Measurements from ENCODE around the gene TTLL10.

Gene TTLL10

DNA sequence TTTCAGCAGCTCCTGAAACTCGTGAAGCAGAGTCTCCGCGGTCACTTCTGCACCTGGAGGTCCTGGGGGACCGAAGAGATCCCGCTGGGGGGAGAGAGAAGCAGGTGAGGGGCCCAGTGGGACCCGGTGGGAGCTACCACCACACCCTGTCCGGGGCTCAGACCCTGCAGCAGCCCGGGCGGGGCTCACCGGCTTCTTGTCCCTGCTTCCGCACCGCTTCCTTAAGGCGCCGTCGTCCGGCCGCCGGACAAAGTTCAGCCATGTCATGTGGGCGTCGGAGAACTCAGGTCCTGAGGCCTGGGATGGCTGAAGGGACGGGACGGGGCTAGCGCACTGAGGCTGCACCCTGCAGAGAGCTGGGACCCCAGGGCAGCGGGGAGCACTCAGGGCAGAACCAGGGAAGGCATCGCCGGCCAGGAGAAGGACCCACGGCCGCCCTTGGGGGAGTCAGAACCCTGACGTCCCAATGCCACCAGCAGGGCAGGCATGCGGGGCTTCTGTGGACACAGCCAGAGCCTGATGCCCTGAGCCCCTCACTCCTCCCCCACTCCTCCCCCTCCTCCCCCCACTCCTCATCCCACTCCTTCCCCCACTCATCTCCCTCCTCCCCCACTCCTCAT lies 70.6 kb downstream of the TTLL10 start:
- no peak overlapping the region for H3K4me3 ChIP-seq (ENCODE audit: low read depth, low read length)

DNA sequence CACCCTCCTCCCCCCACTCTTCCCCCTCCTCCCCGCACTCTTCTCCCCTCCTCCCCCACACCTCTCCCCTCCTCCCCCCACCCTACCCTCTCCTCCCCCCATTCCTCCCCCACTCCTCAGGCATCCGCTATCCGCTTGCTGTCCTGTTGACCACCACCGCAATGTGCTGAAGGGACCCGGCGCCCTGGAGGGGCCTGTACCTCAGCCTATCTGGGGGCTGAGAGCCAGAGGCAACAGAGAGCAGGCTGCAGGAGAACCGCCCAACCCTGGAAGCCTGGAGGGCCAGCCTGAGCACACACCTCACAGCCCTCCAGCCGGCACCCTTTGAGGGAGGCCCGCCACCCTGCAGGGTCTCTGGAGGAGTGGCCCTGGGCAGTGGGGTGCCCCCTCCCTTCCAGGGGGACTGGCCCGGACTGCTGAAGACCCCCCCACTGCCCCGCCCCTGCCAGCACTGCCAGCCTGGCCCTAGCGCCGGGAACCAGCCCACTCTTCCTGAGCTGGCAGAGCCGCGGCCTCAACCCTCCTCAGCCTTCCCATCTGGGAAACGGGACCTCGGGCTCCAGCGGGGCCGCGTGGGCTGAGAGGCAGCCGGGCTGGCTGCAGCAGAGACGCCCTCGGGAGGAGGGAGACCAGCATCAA lies 71.6 kb downstream of the TTLL10 start:
- H3K4me3 ChIP-seq (ENCODE audit: low read depth, low read length), result no peak overlapping the region

DNA sequence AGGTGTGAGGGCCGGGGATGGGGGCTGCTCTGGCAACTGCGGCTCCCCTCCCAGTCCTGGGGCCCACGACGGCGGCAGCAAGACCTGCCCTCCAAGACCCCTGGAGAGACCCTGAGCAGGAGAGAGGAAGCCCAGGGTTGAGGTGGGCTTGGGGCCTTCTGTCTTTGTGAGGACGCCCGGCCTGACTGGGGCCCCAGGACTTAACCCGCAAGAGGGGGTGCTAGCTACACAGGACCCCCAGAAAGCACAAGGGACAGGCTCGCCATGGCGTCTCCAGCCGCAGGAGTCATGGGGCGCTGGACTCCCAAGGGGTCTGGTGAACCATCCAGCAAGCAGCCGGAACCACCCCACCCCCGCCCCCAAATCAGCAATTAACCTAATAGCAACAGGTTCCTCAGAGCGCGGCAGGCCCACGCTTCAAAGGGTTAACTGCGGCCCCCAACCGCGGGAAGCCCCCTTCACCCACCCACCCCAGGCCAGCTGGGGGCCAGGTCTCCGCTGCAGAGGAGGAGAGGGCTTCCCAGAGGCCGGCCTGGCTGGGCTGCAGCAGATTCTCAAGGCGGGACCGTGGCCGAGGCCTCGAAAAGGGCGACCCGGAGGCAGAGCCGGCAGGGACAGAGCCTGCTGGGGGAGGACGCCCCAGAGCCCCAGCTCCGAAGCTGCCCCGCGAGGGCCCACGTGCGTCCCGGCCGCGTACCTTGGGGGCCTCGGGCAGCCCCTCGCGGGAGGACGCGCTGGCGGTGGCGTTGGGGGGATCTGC lies 72.3 kb downstream of the TTLL10 start:
- H3K4me3 ChIP-seq (ENCODE audit: low read depth, low read length), result no peak overlapping the region

DNA sequence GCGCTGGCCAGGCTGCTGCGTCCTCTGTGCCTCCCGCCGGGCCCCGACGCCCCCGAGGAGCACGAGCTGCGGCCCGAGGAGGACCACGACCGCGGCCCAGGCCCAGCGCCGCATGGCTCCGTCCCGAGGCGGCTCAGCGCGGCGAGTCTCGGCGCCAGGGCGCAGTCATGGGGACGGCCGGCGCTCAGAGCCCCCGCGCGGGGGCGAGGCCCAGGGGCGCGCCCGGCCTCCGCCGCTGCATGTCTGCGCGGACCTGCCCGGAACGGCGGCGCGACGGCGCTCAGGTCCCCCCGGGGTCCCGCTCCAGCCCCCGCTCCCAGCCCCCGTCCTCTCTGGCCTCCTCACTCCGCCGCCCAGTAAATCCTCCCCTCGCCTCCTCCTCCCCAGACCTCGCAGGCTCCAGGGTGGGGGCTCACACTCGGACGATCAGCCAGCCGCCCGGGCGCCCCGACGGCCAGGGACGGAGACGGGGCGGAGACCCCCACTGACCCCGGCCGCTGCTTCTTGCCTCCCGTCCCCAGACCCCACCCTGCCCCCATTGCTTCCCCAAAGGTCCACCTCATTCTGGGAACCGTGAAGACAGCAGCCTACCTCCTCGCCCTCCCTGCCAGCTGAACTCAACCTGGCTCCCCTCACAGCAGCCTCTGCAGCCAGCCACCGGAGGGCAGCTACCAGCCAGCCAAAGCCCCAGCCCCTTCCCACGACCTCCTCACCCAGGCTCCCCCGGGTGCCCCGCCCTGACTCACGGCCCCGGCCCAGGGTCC lies 73.1 kb downstream of the TTLL10 start, which contains the start of gene C1QTNF12:
Gene C1QTNF12 (minus strand): TSS at position 146 of the 764 bp plus-strand sequence. CDS start 32 bp downstream, at position 114.
- H3K4me3 ChIP-seq (ENCODE audit: low read depth, low read length), result no peak within 1 kb of the TSS

DNA sequence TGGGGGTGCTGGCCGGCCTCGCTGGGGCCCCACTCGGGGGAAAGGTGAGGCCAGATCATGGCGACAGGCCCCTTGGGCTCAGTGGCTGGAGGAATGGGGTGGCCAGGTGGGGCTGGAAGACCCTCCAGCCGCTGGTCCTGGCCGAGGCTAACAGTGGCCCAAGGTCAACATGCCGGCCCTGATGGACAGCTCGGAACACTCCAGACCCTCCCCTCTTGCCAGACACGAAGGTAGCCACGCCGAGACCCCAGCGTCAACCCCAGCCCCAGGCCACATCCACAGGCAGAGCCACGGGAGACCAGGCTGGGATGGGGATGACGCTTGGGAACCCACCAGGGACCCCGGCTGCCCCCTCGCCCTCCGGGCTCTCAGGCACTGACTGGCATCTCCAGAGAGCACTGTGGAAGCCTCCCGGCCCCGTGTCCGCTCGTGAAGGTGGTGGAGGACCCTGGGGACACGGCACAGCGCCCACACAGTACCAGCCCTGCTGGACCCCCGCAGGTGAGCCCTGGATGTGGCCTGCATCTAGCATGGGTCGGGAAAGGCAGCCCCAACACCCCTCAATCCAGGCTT lies 73.7 kb downstream of the TTLL10 start:
- no peak overlapping the region for H3K4me3 ChIP-seq (ENCODE audit: low read depth, low read length)

Measured in iPS-11a (cell line).